NCI-H1436 (cell line): ENCODE results near the gene NRTN.
"Not testable (repeated sequence)": the region's sequence is repeated elsewhere in the genome, so short reads cannot be mapped to it uniquely, and the experiment has no call there.

Experiments used
- DNase-seq: peaks from one replicate; lab custom pipeline; 2025; lab: John Stamatoyannopoulos, UW

The NRTN gene

GRCh38 chr19:5867201-5868136 is 62.6 kb downstream of the NRTN start:
- DNase-seq, result no peak

- DNase-seq, result no peak
Measured at GRCh38 chr19:5870986-5871394, 66.1 kb downstream of the NRTN start.

- no peak for DNase-seq
Measured at GRCh38 chr19:5873617-5874199, 68.8 kb downstream of the NRTN start.

- DNase-seq, result not testable (repeated sequence)
Measured at GRCh38 chr19:5874496-5874895, 69.6 kb downstream of the NRTN start.

- DNase-seq, result no peak
Measured at GRCh38 chr19:5877427-5877826, 72.6 kb downstream of the NRTN start.

- no peak for DNase-seq
Measured at GRCh38 chr19:5877882-5878281, 73.0 kb downstream of the NRTN start.
